Lower lobe of right lung (tissue), 2 donors: ENCODE results near the gene PPP1R12B. TPM values are rescaled to one million over a fixed set of nuclear protein-coding genes. Genes with fewer than 3 reads are reported as not detected.
"Not testable (repeated sequence)": the region's sequence is repeated elsewhere in the genome, so short reads cannot be mapped to it uniquely, and the experiment has no call there.

Source experiments
- ATAC-seq, 2 donors: fragments of 200-7000 bp; cut with Tn5 transposase; one replicate each; pipeline ENCODE4 v1.9.1; 2020 to 2022; ENCODE audit warnings: mild to moderate bottlenecking in 2 of 2, moderate library complexity in 2 of 2
- DNase-seq: peaks from one replicate; pipeline ENCODE4 v3.0.0-alpha.2; 2020
- H3K27ac ChIP-seq: fragments of 200-600 bp; one replicate; pipeline ENCODE4 v1.8.0; 2022
- H3K27me3 ChIP-seq: fragments of 200-600 bp; one replicate; pipeline ENCODE4 v1.8.0; 2022; ENCODE audit warnings: low read depth
- H3K36me3 ChIP-seq: fragments of 200-600 bp; one replicate; pipeline ENCODE4 v1.8.0; 2022; ENCODE audit warnings: mild to moderate bottlenecking
- H3K4me1 ChIP-seq: fragments of 200-600 bp; one replicate; pipeline ENCODE4 v1.8.0; 2022
- H3K4me3 ChIP-seq: fragments of 200-600 bp; one replicate; pipeline ENCODE4 v1.8.0; 2022; ENCODE audit warnings: mild to moderate bottlenecking
- H3K9me3 ChIP-seq: fragments of 200-600 bp; one replicate; pipeline ENCODE4 v1.8.0; 2022
- intact Hi-C: fragments of 100-400 bp; cut with DNase I; formaldehyde crosslinking; loops from one replicate; pipeline ENCODE4 v1.11.0; 2022
- total RNA-seq: library from RNA; stranded (reverse); fragmentation: NEBNext Ultra II Directional; extraction: Animal tissue kit (Norgen Biotek cat#: 25700); gene quantifications from one replicate; pipeline ENCODE4 v1.2.1, GENCODE V29; 2021
- TF ChIP-seq, protein P1 (sequence below): fragments of 200-600 bp; IDR thresholded peaks from one replicate; pipeline ENCODE4 v1.8.0; 2022; ENCODE audit warnings: antibody characterized with exemption, mild to moderate bottlenecking
- donor health status: DM: no; HTN: yes; CAD: no; lungs with severe emphysema.

Gene PPP1R12B
- total RNA-seq, 1 donor from 2014 or later = 41.4 TPM

DNA sequence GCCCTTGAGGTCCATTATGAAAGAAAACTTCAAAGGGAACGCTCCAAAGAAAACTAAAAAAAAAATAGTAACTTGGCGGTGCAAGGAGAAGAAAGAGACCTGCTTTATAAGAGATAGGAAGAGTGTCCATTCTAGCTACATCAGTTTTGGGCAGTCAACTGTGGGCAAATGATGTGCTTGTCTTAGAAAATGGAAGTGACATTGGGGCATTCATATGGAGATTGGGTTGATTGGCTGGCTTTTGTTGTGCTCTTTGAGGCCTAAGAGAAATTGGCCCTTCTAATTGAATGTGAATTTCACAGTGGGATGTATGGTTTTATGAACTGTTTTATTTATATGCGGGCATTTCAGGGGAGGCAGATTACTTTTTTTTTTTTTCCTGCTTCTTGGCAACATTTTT, 13.2 kb downstream of the PPP1R12B start:
- no peaks in the 10 kb centered on the region for H3K36me3 ChIP-seq
- H3K27me3 ChIP-seq = no peaks in the 10 kb centered on the region
- no peaks in the 10 kb centered on the region for H3K9me3 ChIP-seq
- peaks cover 5% of the 10 kb centered on the region for H3K4me1 ChIP-seq
- intact Hi-C loops = no loop called here
- H3K4me3 ChIP-seq = no peak overlapping the region
- no peak overlapping the region for H3K27ac ChIP-seq
- no peak for DNase-seq
- ATAC-seq = no peak
- TF ChIP-seq, protein P1, sequence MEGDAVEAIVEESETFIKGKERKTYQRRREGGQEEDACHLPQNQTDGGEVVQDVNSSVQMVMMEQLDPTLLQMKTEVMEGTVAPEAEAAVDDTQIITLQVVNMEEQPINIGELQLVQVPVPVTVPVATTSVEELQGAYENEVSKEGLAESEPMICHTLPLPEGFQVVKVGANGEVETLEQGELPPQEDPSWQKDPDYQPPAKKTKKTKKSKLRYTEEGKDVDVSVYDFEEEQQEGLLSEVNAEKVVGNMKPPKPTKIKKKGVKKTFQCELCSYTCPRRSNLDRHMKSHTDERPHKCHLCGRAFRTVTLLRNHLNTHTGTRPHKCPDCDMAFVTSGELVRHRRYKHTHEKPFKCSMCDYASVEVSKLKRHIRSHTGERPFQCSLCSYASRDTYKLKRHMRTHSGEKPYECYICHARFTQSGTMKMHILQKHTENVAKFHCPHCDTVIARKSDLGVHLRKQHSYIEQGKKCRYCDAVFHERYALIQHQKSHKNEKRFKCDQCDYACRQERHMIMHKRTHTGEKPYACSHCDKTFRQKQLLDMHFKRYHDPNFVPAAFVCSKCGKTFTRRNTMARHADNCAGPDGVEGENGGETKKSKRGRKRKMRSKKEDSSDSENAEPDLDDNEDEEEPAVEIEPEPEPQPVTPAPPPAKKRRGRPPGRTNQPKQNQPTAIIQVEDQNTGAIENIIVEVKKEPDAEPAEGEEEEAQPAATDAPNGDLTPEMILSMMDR = no peak

GRCh38 chr1:202362212-202362611, 13.7 kb downstream of the PPP1R12B start:
- ATAC-seq (no peak), DNase-seq (no peak)
- Histone ChIP-seq H3K9me3 (no peaks in the 10 kb centered on the region), H3K27ac (no peak overlapping the region), H3K4me3 (no peak overlapping the region), H3K36me3 (no peaks in the 10 kb centered on the region), H3K27me3 (no peaks in the 10 kb centered on the region), H3K4me1 (peaks cover 5% of the 10 kb centered on the region)
- TF ChIP-seq, protein P1 = no peak
- intact Hi-C loops = no loop called here

DNA sequence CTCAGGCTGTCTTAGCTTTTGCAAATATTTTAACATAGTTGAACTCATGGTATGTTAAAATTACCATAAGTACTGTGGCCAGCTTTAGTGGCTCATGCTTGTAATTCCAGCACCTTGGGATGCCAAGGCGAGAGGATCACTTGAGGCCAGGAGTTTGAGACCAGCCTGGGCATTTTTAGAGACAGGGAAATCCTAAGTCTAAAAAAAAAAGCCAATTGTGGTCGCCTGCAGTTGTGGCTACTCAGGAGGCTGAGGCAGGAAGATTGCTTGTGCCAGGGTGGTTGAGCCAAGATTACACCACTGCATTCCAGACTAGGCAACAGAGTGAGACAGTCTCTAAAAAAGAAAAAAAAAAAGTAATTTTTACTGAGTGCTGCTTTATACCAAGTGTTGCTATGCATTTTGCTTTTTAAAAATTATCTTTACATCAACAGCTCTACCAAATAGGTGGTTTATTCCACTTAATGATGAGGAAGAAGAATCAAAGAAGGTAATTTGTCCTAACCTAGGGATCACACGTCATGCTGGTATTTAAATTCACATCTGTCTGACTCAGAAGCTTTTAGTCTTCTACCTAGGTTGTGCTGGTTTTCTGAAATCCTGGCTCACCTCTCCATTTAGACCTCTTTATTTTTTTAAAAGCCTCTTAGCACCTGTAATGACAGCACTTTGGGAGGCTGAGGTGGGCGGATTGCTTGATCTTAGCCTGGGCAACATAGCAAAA, 16.8 kb downstream of the PPP1R12B start:
- Histone ChIP-seq H3K36me3 (no peaks in the 10 kb centered on the region), H3K9me3 (no peaks in the 10 kb centered on the region), H3K27ac (no peak overlapping the region), H3K27me3 (no peaks in the 10 kb centered on the region), H3K4me3 (no peak overlapping the region), H3K4me1 (peaks cover 5% of the 10 kb centered on the region)
- ATAC-seq = no peak
- TF ChIP-seq, protein P1 = no peak
- intact Hi-C loops = no loop called here
- DNase-seq = no peak

DNA sequence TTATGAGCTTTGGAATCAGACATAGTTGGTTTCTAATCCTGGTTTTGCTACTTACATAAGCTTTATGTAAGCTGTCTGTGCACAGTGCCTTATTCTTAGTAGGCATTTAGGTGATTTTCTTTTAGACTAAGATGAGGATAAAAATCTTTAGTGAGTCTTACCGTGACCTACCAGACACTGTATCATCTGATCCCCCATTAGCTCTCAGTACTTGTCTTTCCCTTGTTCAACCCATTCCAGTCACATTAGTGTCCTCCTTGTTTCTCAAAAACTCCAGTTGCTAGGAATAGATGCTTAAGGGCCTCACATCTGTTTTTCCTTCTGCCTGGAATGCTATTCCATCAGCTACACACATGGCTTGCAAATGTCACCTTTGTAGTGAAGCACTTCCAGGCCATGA, 18.8 kb downstream of the PPP1R12B start:
- H3K9me3 ChIP-seq = no peaks in the 10 kb centered on the region
- intact Hi-C loops = no loop called here
- TF ChIP-seq, protein P1 = no peak
- no peak overlapping the region for H3K27ac ChIP-seq
- no peaks in the 10 kb centered on the region for H3K27me3 ChIP-seq
- ATAC-seq (no peak), DNase-seq (no peak)
- H3K4me1 ChIP-seq = peaks cover 5% of the 10 kb centered on the region
- H3K36me3 ChIP-seq = no peaks in the 10 kb centered on the region
- H3K4me3 ChIP-seq = no peak overlapping the region

DNA sequence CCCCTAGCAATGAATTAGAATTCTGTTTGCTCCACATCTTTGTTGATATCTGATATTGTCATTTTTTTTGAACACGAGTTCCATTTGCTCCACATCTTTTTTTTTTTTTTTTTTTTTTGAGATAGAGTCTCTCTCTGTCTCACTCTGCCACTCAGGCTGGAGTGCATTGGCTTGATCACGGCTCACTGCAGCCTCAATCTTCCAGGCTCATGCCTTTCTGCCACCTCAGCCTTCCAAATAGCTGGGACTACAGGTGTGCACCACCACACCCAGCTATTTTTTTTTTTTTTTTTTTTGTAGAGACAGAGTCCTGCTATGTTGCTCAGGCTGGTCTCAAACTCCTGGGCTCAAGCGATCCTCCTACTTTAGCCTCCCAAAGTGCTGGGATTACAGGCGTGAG, 22.4 kb downstream of the PPP1R12B start:
- intact Hi-C loops, H3K9me3 ChIP-seq, H3K27ac ChIP-seq, DNase-seq, H3K4me1 ChIP-seq, H3K27me3 ChIP-seq, H3K36me3 ChIP-seq, H3K4me3 ChIP-seq, ATAC-seq: not testable (repeated sequence)

DNA sequence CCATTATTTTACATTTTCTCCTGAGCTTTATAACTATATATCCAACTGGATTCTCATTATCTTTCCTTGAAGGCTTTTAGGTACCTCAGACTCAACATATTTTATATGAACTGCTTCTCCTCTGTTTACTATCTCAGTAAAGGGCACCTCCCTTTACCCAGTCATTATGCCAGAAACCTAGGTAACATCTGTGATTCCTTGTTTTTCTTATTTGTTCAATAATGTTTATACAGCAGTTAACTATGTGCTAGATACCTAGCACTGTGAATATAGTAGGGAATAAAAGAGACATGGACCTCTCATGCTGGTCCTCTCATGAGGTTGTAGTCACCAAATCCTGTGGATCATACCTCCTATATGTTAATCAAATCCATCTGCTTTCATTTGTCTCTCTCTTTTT, 25.6 kb downstream of the PPP1R12B start:
- ATAC-seq (no peak), DNase-seq (no peak)
- no peak overlapping the region for H3K4me3 ChIP-seq
- no peaks in the 10 kb centered on the region for H3K27me3 ChIP-seq
- intact Hi-C loops = no loop called here
- H3K36me3 ChIP-seq = no peaks in the 10 kb centered on the region
- H3K27ac ChIP-seq = no peak overlapping the region
- no peaks in the 10 kb centered on the region for H3K9me3 ChIP-seq
- no peaks in the 10 kb centered on the region for H3K4me1 ChIP-seq
- TF ChIP-seq, protein P1 = no peak

- ATAC-seq, H3K4me1 ChIP-seq, H3K27ac ChIP-seq, H3K9me3 ChIP-seq, intact Hi-C loops, H3K27me3 ChIP-seq, DNase-seq, H3K4me3 ChIP-seq, H3K36me3 ChIP-seq: not testable (repeated sequence)
Measured at GRCh38 chr1:202375175-202375574, 26.7 kb downstream of the PPP1R12B start.
